ENCODE measurements around the gene HACD4.
"Not testable (repeated sequence)": the region's sequence is repeated elsewhere in the genome, so short reads cannot be mapped to it uniquely, and the experiment has no call there.

The HACD4 gene

DNA sequence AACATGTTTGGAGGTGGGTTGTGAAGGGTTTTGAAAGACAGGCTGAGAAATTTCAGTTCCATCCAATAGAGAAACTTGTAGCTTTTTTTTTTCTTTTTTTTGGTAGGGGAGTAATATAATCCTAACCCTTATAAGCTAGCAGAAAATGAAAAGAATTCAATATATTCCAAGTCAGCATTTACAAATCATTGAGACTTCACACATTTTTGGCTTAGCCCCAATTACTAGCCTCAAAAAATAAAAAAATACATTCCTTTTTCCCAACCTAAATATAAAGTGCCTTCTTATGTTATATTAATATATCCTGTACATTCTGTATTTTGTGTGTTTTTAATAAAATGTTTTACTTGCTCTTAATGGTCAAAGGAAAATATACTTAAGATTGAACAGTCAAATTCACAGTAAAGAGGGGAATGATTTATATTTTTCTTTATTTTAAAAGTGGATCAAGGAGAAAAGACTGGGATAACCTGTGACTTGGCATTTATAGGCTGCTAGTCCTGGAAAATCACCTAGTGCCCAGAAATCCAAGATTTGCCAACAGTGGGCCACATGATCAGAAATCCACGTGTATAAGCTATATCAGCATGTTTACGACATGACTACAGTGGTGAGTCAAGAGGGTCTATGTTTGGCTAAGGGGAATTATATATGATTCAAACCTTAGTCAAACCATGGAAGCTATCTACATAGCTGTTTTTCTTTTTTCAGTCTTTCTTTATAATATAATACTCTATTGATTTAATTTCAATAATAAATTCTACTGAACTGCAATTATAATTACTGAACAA lies 14.5 kb downstream of the HACD4 start:
- DNase-seq (ENCODE audit: low read depth): no peak

DNA sequence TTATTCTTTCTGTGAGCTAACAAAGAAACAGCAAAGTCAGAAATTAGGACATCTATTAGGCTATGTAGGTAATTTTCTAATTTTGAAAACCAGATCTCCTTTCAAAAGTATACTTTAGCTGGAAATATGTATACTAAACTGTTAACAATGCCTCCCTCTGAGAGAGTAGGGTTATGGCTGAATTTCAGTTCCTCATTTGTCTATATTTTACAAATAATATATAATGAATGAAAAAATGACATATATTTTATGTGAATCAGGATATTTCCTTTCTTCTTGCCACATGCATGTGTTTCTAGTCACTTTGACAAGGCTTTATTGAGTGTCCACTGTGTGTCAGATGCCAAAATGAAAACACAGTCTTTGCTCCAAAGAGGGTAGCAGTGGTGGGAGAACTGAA lies 15.4 kb downstream of the HACD4 start:
- DNase-seq (ENCODE audit: low read depth): no peak

DNA sequence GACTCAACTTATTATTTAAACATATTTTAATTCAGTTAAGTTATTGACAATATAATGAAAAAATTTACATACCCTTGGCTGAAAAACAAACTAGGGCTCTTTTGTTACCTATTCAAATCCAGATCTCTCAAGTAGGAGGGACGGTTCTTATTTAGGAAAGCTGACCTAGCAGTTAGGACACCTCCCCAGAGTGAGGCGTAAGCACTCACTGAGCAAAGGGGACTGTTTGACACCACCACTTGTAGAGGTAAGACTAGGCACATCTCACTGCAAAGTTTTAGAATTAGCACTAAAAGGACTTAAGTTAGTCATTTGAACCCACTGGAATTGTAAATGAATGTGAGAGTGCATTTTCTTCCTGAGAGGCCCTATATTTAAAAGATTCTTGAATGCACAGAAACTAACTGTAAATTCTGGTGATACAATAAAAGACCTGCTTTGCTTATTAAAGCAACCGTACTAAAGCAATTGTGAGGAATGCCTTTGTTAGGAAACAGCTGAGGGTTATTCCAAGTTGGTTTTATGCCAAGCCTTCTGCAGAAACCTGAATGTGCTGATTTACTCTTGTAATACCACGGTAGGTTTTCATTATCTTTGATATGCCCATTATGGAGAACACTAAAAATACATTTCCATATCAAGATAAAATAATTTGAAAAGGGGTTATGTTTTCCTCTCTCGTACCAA lies 16.2 kb downstream of the HACD4 start:
- DNase-seq (ENCODE audit: low read depth): no peak

DNA sequence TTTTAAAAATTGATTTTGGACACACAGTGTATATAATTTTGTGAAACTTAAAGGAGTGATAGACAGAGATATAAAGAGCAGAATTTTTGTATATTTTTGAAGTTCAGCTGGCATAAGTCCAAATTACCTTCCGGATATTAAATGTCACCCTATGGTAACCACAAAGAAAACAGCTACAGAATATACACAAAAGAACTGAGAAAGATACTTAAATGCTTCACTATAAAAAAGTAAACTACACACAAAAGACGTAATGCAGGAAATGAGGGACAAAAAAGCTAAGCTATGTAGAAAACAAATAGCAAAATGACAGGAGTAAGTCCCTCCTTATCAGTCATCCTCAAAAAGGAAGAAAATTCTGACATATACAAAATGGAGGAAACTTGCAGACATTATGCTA lies 29.4 kb downstream of the HACD4 start:
- DNase-seq (ENCODE audit: low read depth): no peak

DNA sequence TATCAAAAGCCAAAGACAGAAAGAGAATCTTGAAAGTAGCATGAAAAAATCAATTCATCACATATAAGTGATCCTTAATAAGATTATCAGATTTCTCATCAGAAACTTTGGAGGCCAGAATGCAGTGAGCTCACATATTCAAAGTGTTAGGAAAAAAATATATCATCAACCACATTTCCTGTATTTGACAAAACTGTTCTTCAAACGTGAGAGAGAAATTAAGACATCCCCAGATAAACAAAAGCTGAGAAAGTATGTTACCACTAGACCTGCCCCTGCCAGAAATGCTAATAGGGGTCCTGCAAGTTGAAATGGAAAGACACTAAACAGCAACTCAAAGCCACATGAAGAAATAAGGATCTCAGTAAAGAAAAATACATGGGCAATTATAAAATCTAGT lies 29.9 kb downstream of the HACD4 start:
- no peak for DNase-seq (ENCODE audit: low read depth)

DNA sequence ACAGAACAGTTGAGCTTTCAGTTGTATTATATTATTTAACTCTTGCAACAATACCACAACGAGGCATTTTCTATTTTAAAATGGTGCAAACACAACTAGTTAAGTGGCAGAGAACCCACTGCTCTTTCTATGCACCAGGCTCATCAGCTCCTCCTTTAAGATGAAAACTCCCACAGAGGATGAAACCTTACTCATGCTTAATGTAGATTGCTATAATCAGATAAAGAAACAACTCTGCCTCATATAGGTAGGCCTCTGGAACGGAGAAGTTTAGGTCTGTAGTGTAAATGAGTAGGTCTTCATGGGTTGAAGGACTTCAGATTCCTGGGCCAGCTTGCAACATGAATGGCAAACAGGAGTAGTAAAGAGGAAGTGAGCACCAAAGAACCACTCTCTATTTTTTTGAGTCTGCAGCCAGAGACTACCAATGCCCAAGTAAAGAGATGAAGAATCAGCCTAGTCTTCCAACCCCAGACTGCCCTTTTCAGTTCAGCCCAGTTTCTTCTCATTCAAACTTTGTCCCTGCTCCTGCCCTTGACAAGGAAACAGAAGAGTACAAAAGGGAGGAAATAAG lies 33.9 kb downstream of the HACD4 start:
- no peak for DNase-seq (ENCODE audit: low read depth)

DNA sequence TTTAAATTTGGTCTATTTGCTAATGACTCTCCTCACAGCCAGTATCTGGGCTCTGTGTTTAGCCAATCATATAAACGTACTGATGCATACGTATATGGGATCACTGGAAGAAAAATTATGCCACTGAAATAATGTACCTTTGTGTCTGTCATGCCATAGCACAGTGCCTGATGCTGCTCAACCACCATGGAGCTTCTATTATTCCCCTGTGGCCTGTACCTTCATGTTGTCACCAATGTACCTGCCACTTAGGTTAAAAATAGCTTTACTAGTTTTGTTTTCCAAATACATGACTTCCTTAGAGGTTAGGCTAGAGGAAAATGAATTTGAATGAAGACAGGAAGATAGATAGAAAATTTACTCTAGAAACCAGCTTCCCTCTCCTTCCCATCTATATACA lies 34.6 kb downstream of the HACD4 start:
- no peak for DNase-seq (ENCODE audit: low read depth)

DNA sequence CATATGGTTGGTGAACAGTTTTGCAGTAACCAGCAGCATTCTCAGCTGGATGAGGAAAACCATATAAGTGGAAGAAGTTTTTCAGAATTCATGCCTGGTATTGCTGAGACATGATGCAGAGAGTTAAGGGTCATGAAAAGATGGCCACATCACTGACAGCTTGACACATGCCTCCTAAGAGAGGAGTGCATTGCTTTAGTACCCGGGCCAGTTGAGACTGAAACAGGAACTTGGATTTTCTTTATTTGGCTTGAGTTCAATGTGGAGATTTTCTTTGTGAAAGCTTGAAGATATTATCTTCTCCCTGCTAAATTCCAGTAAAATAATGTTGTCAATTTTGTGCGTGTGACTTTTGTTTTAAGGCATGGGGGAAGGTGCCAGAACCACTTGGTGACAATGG lies 35.8 kb downstream of the HACD4 start:
- DNase-seq (ENCODE audit: low read depth): no peak

DNA sequence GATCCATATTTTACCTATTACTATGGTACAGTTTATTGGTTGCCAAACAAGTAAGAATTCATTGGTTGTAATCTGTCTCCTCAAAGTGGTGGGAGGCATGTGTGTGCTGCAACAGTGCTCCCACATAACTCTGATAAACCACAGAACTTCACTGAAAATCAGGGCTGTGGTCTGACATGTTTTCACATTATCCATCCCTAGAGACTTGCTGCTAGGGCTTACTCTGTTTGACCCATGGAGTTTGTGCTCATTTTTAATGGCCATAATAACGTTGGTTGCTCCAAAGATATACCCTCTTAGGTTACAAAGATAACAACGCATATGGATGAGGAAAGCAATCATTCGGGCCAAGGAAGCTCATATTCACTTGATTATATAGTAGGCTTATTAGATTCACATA lies 37.0 kb downstream of the HACD4 start:
- no peak for DNase-seq (ENCODE audit: low read depth)

DNA sequence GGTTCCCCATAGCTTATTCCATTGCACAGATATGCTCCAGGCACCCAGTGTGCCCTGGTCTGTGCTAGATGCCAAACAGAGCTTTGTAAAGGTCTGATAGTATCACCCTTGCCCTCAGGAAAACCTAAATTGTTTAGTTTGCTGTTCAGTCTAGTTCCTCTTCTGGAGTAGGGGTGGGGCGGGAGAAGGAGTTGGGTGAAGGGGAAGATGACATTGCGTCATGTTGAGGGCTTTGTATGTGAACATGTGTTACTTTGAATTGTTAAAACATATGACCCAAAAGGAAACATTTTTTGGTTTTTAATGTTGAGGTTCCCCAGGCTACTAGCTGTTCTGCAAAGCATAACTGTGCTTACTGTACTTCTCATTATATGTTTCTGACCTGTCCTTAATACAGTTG lies 40.6 kb downstream of the HACD4 start:
- DNase-seq (ENCODE audit: low read depth): no peak

DNA sequence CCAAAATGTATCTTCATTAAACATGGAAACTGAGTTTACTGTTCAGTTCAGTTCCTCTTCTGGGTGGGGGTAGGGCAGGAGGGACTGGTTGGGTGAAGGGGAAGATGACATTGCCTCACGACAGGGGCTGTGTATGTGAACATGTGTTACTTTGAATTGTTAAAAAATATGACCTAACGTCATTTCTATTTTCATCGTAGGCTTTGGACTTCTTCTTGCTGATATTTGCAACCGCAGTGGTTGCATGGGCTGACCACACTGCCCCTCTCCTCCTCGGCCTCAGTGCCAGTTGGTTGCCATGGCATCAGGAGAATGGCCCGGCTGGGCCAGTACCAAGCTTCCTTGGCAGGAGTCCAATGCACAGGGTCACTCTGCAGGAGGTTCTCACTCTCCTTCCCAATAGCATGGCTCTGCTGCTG lies 41.5 kb downstream of the HACD4 start:
- no peak for DNase-seq (ENCODE audit: low read depth)

DNA sequence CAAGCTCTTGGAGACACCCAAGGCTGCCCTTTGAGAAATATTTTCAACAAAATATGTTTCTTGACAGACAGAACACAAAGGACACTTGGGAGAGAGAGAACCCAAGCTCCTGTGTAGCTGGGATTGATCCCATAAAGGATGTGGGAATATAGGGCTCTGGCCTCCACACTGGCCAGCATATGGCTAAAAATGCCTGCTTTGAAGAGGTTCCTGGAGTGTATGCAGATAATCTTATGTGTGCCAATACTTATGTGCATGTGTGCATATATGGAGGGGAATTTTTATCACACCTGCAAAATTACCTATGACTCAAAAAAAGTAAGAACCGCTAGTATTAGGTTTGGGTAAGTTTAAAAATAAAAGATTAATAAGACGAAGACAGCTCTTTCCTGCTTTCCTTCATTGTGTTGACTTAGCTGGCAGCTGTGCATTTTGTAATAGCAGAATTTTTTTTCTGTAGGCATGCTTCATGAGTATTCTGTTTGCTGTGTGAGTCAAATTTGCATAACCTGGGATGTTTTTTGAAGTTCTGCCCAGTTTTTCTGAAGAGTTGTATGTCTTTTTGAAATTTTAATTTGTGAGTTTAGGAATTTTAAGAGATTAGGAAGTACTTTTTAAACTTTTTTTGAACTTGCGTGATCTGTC lies 42.6 kb downstream of the HACD4 start:
- DNase-seq (ENCODE audit: low read depth): no peak

DNA sequence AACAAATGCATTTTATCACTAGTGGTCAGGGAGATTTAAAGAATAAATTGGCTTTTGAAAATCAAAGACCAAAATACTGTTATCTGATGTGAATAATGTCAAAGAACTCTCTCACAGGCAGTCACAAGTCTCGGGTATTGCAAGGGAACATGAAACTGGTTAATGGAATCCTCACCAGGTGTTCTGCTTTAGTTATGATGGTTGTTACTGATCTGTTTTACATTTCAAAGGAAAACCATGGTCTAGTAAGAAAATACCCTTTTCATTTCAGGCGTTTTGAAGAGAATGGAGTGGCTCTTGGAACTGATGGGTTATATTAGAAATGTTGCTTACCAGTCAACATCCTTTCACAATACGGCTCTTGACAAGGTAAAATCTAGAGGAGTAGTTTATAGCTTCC lies 43.4 kb downstream of the HACD4 start:
- DNase-seq (ENCODE audit: low read depth): no peak

DNA sequence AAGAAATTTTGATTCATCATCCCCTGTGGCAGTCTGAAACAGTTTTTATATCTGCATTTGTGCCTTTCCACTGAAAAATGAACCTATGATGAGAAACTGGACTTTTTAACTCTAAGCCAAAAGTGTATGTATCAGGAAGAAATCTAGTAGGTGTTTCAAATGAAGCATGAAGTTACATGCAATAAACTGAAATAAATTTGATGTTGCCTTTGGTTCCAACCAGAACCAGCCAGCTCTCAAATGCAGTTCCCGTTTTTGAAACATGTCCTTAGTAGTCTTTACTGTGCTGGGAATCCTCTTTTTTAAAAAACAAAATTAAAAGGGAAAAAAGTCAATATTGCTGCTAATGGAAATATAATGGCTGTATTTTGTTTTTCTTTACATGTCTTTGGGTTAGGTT lies 43.9 kb downstream of the HACD4 start:
- no peak for DNase-seq (ENCODE audit: low read depth)

DNA sequence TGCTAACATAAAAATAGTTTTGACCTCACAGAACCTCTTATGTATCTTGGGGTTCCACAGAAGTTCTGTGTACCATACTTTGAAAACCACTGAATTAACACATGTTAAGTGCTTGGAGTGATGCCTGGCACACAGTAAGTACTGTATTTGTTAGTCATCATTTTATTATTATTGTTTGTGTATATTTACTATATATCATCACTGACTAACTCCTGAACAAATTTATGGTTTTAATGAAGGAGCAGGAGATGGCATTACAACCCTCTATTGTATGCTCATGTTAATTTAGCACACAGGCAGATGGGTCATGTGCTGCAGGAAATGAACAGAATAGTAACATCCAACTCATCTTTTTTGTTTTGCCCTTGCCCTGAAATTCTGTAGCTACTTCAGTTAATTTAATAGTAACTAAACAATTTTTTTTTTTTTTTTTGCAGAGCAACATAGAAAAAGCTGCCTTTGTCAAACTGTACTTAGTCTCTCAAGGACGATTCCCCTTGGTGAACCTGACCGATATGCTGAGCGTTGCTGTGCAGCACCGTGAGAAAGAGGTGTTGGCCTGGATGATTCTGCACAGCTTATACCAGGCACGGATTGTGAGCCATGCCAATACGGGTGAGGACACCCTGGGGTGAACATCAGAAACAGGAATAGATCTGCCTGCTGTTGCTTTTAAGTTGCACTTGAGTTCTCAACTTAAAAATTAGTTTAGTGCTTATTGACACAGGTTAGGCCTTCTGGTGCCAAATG lies 45.4 kb downstream of the HACD4 start:
- DNase-seq (ENCODE audit: low read depth): no peak

DNA sequence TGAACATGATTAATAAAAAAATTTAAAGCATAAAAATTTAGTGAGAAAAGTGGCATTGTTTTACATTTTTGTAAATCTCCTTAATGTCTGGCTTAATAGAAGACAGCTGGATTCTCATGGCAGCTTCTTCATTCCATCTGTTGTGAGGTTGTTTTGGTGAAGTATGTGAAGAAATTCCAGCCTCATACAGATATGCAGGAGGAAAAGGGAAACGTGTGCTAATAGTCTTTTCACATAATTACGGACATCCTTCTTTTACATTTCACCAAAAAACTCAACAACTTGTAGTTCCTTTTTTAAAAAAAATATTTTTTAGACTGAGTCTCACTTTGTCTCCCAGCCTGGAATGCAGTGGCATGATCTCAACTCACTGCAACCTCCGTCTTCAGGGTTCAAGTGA lies 46.9 kb downstream of the HACD4 start:
- DNase-seq (ENCODE audit: low read depth): no peak

DNA sequence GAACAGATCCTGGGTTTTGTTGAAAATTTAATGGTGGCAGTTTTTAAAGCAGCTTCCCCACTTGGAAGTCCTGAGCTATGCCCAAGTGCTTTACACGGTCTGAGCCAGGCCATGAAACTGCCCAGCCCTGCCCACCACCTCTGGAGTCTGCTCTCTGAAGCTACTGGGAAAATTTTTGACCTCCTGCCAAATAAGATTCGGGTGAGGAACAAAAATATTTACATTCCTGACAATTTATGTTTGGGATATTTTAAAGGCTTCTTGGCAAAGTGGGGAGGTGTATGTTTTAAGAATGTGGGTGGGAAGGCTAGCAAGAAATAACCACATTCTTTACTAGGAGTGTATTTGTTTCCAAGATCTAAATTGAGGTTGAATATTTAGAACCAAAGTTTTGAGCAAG lies 50.0 kb downstream of the HACD4 start:
- DNase-seq (ENCODE audit: low read depth): no peak

DNA sequence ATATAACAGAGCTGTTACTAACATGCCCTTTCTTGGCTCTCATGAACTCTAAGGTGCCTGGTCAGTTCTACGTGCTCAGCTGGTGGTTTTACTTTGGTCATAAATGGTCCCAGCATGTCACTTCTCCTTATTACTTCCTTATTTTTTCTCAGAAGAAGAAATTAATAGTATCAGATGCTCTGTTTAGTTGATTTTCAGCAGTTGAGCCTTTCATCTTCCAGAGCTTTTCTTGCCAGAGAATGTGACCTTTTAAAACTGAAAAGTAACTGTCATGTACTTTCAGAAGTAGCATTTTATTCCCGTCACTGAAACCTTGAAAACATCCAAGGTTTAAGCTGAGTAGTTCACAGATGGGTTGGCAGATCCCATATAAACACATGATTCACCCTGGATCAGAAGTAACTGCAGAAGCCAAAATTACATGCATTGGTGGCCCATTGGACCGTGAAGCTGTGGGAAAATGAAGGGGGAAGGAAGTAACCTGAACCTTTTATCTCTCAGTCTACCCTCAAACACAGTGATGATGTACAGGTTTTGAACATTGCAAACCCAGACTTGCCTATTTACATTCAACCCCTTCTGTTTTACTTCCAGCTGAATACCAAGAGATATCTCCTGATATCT lies 50.5 kb downstream of the HACD4 start:
- no peak for DNase-seq (ENCODE audit: low read depth)

DNA sequence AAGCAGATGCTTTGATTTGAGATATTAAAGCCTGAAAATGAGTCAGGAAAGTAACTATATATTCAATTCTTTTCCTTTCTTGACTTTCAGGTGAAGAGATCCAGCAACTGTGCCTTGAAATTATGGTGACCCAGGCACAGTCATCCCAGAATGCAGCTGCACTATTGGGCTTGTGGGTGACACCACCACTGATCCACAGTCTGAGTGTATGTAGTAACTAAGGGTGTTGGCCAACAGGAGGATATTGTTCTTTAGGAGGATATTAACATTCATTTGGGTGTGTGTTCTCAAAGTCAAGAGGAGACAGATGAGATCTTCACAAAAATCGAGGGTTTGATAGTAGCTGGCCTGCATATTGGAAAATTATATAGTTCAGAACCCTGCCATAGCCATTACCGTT lies 53.2 kb downstream of the HACD4 start:
- DNase-seq (ENCODE audit: low read depth): no peak

DNA sequence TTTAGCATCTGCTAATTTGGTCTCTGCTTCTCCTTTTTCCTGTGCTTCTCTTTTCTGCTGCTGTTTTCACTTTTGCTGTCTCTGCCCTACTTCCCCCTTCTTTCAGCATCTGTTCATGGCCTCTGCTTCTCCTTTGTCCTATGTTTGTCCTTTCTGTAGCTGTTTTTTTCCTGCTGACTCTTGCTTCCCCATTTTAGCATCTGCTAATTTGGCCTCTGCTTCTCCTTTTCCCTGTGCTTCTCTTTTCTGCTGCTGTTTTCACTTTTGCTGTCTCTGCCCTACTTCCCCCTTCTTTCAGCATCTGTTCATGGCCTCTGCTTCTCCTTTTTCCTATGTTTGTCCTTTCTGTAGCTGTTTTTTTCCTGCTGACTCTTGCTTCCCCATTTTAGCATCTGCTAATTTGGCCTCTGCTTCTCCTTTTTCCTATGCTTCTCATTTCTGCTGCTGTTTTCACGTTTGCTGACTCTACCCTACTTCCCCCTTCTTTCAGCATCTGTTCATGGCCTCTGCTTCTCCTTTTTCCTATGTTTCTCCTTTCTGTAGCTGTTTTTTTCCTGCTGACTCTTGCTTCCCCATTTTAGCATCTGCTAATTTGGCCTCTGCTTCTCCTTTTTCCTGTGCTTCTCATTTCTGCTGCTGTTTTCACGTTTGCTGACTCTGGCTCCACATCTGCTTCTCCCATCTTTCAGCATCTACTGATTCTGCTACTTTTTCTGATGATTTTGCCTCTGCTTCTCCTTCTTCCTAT lies 57.1 kb downstream of the HACD4 start:
- DNase-seq (ENCODE audit: low read depth): not testable (repeated sequence)

All from activated T-cell treated with anti-CD3 and anti-CD28 coated beads for 1 hour (primary cell).